Astrocyte of the spinal cord (primary cell): Measurements from ENCODE around the gene DNAH10.

Source experiments
- DNase-seq: peaks from one replicate; pipeline ENCODE4 v3.0.0; 2011; ENCODE audit warnings: low read depth, low spot score
- H3K4me3 ChIP-seq: 2 replicates; pipeline ENCODE4 v1.5.1; 2011; ENCODE audit warnings: low read depth, mild to moderate bottlenecking, low read length, moderate library complexity
- CTCF ChIP-seq: IDR thresholded peaks from 2 replicates; pipeline ENCODE4 v1.5.1; 2012; ENCODE audit warnings: low read depth, mild to moderate bottlenecking, low read length, inconsistent platforms
- in situ Hi-C: cut with HindIII; loops from 2 replicates; pipeline ENCODE4 v1.10.0; 2017; ENCODE audit warnings: low sequenced_read_pairs

Gene DNAH10

GRCh38 chr12:123764109-123764508 lies 2.0 kb downstream of the DNAH10 start:
- no peak for TF ChIP-seq CTCF
- in situ Hi-C loops, result no loop called here
- no peak overlapping the region for H3K4me3 ChIP-seq
- DNase-seq, result no peak

- no peak for DNase-seq
- H3K4me3 ChIP-seq, result no peak overlapping the region
- TF ChIP-seq CTCF, result no peak
- in situ Hi-C loops, result no loop called here
These were observed 3.5 kb downstream of the DNAH10 start for GRCh38 chr12:123765504-123766035.

- H3K4me3 ChIP-seq, result no peak overlapping the region
- no peak for DNase-seq
- in situ Hi-C loops, result no loop called here
- TF ChIP-seq CTCF, result no peak
These were observed 5.5 kb downstream of the DNAH10 start for GRCh38 chr12:123767613-123768012.

- TF ChIP-seq CTCF, result no peak
- in situ Hi-C loops, result no loop called here
- H3K4me3 ChIP-seq, result no peak overlapping the region
- DNase-seq, result no peak
These were observed 9.2 kb downstream of the DNAH10 start for GRCh38 chr12:123771261-123771660.

- no peak for DNase-seq
- no peak overlapping the region for H3K4me3 ChIP-seq
- in situ Hi-C loops, result no loop called here
- no peak for TF ChIP-seq CTCF
These were observed 10.0 kb downstream of the DNAH10 start for GRCh38 chr12:123772074-123772473.

- in situ Hi-C loops, result no loop called here
- TF ChIP-seq CTCF, result no peak
- no peak for DNase-seq
- no peak overlapping the region for H3K4me3 ChIP-seq
These were observed 11.3 kb downstream of the DNAH10 start for GRCh38 chr12:123773375-123773774.

GRCh38 chr12:123779551-123779950 lies 17.4 kb downstream of the DNAH10 start:
- TF ChIP-seq CTCF, result no peak

More at GRCh38 chr12:123779551-123779950, 17.4 kb downstream of the DNAH10 start:
- in situ Hi-C loops, result no loop called here
- no peak overlapping the region for H3K4me3 ChIP-seq
- no peak for DNase-seq
